ENCODE results near the gene TMEM233.
"Not testable (repeated sequence)": the region's sequence is repeated elsewhere in the genome, so short reads cannot be mapped to it uniquely, and the experiment has no call there.

Gene TMEM233

GRCh38 chr12:119658166-119658565 is 64.6 kb downstream of the TMEM233 start:
- not testable (repeated sequence) for DNase-seq (ENCODE audit: low spot score)

GRCh38 chr12:119659289-119659897 is 65.8 kb downstream of the TMEM233 start:
- DNase-seq (ENCODE audit: low spot score) = peak; percentile 59

- no peak for DNase-seq (ENCODE audit: low spot score)
Measured at GRCh38 chr12:119660076-119660475, 66.5 kb downstream of the TMEM233 start.

- no peak for DNase-seq (ENCODE audit: low spot score)
Measured at GRCh38 chr12:119661882-119662281, 68.3 kb downstream of the TMEM233 start.

- no peak for DNase-seq (ENCODE audit: low spot score)
Measured at GRCh38 chr12:119664642-119665041, 71.1 kb downstream of the TMEM233 start.

- no peak for DNase-seq (ENCODE audit: low spot score)
Measured at GRCh38 chr12:119665164-119665929, 71.8 kb downstream of the TMEM233 start.

- no peak for DNase-seq (ENCODE audit: low spot score)
Measured at GRCh38 chr12:119666226-119666795, 72.7 kb downstream of the TMEM233 start.

- DNase-seq (ENCODE audit: low spot score) = no peak
Measured at GRCh38 chr12:119666900-119667576, 73.5 kb downstream of the TMEM233 start.

- peak; percentile 100 for DNase-seq (ENCODE audit: low spot score)
Measured at GRCh38 chr12:119667577-119668323, 74.2 kb downstream of the TMEM233 start, which contains the start of gene PRKAB1. Gene PRKAB1 (plus strand): TSS chr12:119668133. CDS start chr12:119668245, 112 bp downstream.

GRCh38 chr12:119668324-119668841 is 74.8 kb downstream of the TMEM233 start:
- DNase-seq (ENCODE audit: low spot score) = peak; percentile 21

GRCh38 chr12:119669744-119670472 is 76.3 kb downstream of the TMEM233 start:
- DNase-seq (ENCODE audit: low spot score) = no peak

GRCh38 chr12:119671070-119671469 is 77.5 kb downstream of the TMEM233 start:
- DNase-seq (ENCODE audit: low spot score) = no peak

- no peak for DNase-seq (ENCODE audit: low spot score)
Measured at GRCh38 chr12:119672194-119672593, 78.6 kb downstream of the TMEM233 start.

- DNase-seq (ENCODE audit: low spot score) = no peak
Measured at GRCh38 chr12:119673634-119674033, 80.1 kb downstream of the TMEM233 start.

GRCh38 chr12:119674560-119674959 is 81.0 kb downstream of the TMEM233 start:
- no peak for DNase-seq (ENCODE audit: low spot score)

GRCh38 chr12:119676022-119676421 is 82.4 kb downstream of the TMEM233 start:
- no peak for DNase-seq (ENCODE audit: low spot score)

GRCh38 chr12:119676573-119676972 is 83.0 kb downstream of the TMEM233 start:
- DNase-seq (ENCODE audit: low spot score) = no peak

GRCh38 chr12:119678459-119678858 is 84.9 kb downstream of the TMEM233 start:
- DNase-seq (ENCODE audit: low spot score) = no peak

GRCh38 chr12:119679081-119679480 is 85.5 kb downstream of the TMEM233 start:
- no peak for DNase-seq (ENCODE audit: low spot score)

- DNase-seq (ENCODE audit: low spot score) = no peak
Measured at GRCh38 chr12:119679490-119679889, 85.9 kb downstream of the TMEM233 start.

- DNase-seq (ENCODE audit: low spot score) = no peak
Measured at GRCh38 chr12:119681111-119681510, 87.5 kb downstream of the TMEM233 start.
